NCI-H748 (cell line): Measurements from ENCODE around the gene NRG3.

Experiments
- DNase-seq: peaks from one replicate; lab custom pipeline; 2025; ENCODE audit not compliant: unreplicated experiment; lab: John Stamatoyannopoulos, UW

The NRG3 gene

GRCh38 chr10:81882011-81882410 is 7.0 kb downstream of the NRG3 start:
- no peak for DNase-seq

GRCh38 chr10:81884856-81885255 is 9.9 kb downstream of the NRG3 start:
- DNase-seq: no peak

DNA sequence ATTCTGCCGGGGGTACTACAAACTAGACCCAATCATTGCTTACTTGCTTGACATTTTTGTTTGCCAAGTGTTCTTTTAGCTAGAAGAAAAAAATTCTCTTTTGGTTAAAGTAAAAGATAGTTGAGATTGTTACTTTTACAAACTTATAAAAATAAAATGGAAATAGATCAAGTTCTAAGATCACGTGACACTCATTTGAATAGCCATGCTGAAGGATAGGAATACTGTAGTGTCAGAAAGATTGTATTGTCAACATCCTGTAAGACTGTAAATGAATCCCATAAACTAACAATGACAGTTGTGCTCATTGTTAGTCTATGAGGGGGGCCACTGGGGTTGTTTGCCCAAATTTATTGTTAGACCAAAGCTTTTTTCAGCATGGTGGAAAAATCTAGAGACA is 10.5 kb downstream of the NRG3 start:
- no peak for DNase-seq

DNA sequence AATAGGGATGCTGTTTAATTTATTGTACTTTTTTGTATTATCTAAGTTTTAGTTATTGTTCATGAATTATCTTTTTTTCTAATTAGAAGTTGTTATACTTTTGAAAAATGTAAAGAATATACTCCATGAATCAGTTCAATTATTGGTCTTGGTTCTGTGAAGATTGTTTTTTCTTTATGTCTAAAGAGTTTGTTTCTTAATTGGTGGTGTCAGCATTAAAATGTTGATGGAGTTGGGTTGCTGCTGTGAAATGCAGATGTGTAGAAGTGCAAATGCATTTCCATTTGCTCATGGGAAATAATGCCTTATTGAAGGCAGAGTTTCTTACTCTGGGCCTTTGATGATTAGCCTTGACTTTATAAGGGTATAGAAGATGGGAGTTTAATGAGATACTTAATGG is 11.9 kb downstream of the NRG3 start:
- DNase-seq: no peak

GRCh38 chr10:81889181-81889769 is 14.3 kb downstream of the NRG3 start:
- DNase-seq: no peak

- no peak for DNase-seq
These were observed 19.6 kb downstream of the NRG3 start for GRCh38 chr10:81894616-81895015.

GRCh38 chr10:81898518-81898917 is 23.5 kb downstream of the NRG3 start:
- no peak for DNase-seq

- DNase-seq: no peak
These were observed 26.0 kb downstream of the NRG3 start for GRCh38 chr10:81900989-81901388.

GRCh38 chr10:81903472-81903871 is 28.5 kb downstream of the NRG3 start:
- DNase-seq: no peak

GRCh38 chr10:81905161-81905560 is 30.2 kb downstream of the NRG3 start:
- DNase-seq: no peak

GRCh38 chr10:81909453-81909852 is 34.5 kb downstream of the NRG3 start:
- DNase-seq: no peak

- no peak for DNase-seq
These were observed 36.3 kb downstream of the NRG3 start for GRCh38 chr10:81911328-81911727.

GRCh38 chr10:81914736-81915503 is 39.9 kb downstream of the NRG3 start:
- DNase-seq: no peak

- DNase-seq: no peak
These were observed 40.5 kb downstream of the NRG3 start for GRCh38 chr10:81915504-81915897.

GRCh38 chr10:81917666-81918065 is 42.7 kb downstream of the NRG3 start:
- DNase-seq: no peak

DNA sequence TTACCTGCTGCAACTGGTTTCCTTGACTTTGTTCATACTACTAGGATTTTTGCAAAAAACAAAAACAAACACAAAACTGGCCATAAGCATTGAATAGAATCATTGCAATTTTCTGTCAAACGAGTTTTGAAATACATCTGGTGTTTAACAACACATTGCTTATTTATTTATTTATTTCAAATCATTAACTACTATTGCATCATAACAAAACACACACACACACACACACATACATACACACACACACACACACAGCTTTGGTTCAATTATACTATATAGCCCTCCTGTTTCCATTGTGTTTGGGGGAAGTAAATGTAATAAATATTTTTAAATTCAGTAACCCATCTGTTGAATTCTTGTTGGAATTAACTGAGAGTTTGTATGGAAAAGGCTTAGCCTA is 43.8 kb downstream of the NRG3 start:
- no peak for DNase-seq

GRCh38 chr10:81920213-81920829 is 45.3 kb downstream of the NRG3 start:
- no peak for DNase-seq

GRCh38 chr10:81928119-81928518 is 53.1 kb downstream of the NRG3 start:
- DNase-seq: no peak

DNA sequence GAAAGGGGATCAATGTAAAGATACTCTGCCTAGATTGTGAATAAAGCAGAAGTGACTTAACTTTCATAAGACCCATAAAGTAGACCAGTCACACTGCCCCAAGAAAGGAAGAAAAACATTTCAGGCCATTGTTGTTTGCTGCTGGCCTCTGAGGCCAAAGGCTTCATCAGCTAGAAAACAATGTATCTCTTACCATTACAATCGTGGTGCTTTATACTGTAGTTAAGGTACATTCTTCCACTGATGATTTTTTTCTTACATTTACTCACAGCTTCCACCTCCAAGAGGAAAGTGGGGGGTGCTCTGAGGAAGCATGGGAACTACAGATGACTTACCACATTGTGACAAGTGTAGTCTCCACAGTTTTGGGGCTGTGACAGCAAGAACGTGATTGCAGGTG is 68.6 kb downstream of the NRG3 start:
- DNase-seq: no peak

GRCh38 chr10:81944609-81945008 is 69.6 kb downstream of the NRG3 start:
- DNase-seq: no peak

DNA sequence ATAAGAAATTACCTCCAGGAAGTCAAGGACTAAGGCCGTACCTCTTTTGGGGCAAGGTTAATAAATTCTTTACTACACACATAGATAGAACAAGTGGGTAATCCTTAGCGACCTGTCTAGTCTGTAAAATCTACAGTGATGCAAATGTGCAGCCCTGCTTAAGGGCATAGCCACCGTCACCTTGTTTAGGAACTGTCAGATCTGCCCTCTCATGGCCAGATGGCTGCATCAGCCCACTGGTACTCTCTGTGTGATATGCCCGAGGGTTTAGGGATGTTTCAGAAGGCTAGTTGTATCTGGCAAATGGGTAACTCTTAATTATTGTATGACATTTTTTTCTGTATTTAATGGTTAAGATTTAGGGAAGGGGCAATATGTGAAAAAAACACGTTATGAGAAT is 74.3 kb downstream of the NRG3 start:
- no peak for DNase-seq

- DNase-seq: no peak
These were observed 75.4 kb downstream of the NRG3 start for GRCh38 chr10:81950358-81950757.
